GM19240 (cell line): ENCODE results near the gene YBX2.

Source experiments
- DNase-seq: peaks from one replicate; pipeline ENCODE4 v3.0.0; 2011; ENCODE audit warnings: low spot score; ENCODE audit not compliant: insufficient read length

Gene YBX2

GRCh38 chr17:7304179-7304578 lies 9.7 kb upstream of the YBX2 start:
- DNase-seq = no peak

GRCh38 chr17:7296189-7296861 lies 1.9 kb upstream of the YBX2 start:
- peak; percentile 79 for DNase-seq

GRCh38 chr17:7295230-7296180 lies 1.1 kb upstream of the YBX2 start:
- no peak for DNase-seq

- no peak for DNase-seq
Observed at GRCh38 chr17:7293816-7294613, 424 bp downstream of the YBX2 start.

- DNase-seq = no peak
Observed at GRCh38 chr17:7293159-7293558, 1.3 kb downstream of the YBX2 start.

- no peak for DNase-seq
Observed at GRCh38 chr17:7292729-7293128, 1.7 kb downstream of the YBX2 start.

- DNase-seq = no peak
Observed at GRCh38 chr17:7292194-7292593, 2.2 kb downstream of the YBX2 start.

- DNase-seq = no peak
Observed at GRCh38 chr17:7290685-7291084, 3.8 kb downstream of the YBX2 start.

GRCh38 chr17:7290166-7290565 lies 4.3 kb downstream of the YBX2 start:
- DNase-seq = no peak

- no peak for DNase-seq
Observed at GRCh38 chr17:7289256-7290032, 5.0 kb downstream of the YBX2 start.

GRCh38 chr17:7285679-7286078 lies 8.8 kb downstream of the YBX2 start:
- no peak for DNase-seq

GRCh38 chr17:7284911-7285310 lies 9.5 kb downstream of the YBX2 start:
- no peak for DNase-seq

GRCh38 chr17:7283471-7284216 lies 10.8 kb downstream of the YBX2 start:
- no peak for DNase-seq

GRCh38 chr17:7282752-7283321 lies 11.6 kb downstream of the YBX2 start:
- no peak for DNase-seq

- no peak for DNase-seq
Observed at GRCh38 chr17:7281953-7282751, 12.3 kb downstream of the YBX2 start.

GRCh38 chr17:7281074-7281952 lies 13.1 kb downstream of the YBX2 start, which contains the start of gene SLC2A4:
Gene SLC2A4, plus strand, starts transcription at chr17:7281718. Its CDS starts 217 bp downstream, at chr17:7281935.
- DNase-seq = peak; percentile 97

- peak; percentile 90 for DNase-seq
Observed at GRCh38 chr17:7280519-7281073, 13.8 kb downstream of the YBX2 start.

GRCh38 chr17:7279448-7279847 lies 15.0 kb downstream of the YBX2 start:
- DNase-seq = no peak
